H9 (cell line): ENCODE results near the gene STK11. TPM values are rescaled to one million over a fixed set of nuclear protein-coding genes. Genes with fewer than 3 reads are reported as not detected.

ENCODE experiments used
- DNase-seq: peaks from one replicate; pipeline ENCODE4 v3.0.0-alpha.2; 2017
- H2AFZ ChIP-seq: one replicate; pipeline ENCODE4 v1.6.1; 2013; ENCODE audit warnings: mild to moderate bottlenecking, low read length, control low read depth, moderate library complexity
- H2AK5ac ChIP-seq: 2 replicates; pipeline ENCODE4 v1.6.1; 2013; ENCODE audit warnings: low read length, control low read depth, mixed read lengths; ENCODE audit not compliant: insufficient read length
- H2BK120ac ChIP-seq: one replicate; pipeline ENCODE4 v1.6.1; 2013; ENCODE audit warnings: low read depth, mild to moderate bottlenecking, low read length, control low read depth, inconsistent platforms; ENCODE audit not compliant: poor library complexity, severe bottlenecking
- H2BK12ac ChIP-seq: 2 replicates; pipeline ENCODE4 v1.6.1; 2013; ENCODE audit warnings: low read length, control low read depth, mixed read lengths, low read depth; ENCODE audit not compliant: insufficient read length
- H2BK15ac ChIP-seq: 2 replicates; pipeline ENCODE4 v1.6.1; 2013; ENCODE audit warnings: low read depth, low read length, control low read depth
- H2BK20ac ChIP-seq: one replicate; pipeline ENCODE4 v1.6.1; 2013; ENCODE audit warnings: low read depth, mild to moderate bottlenecking, low read length, control low read depth, inconsistent platforms; ENCODE audit not compliant: poor library complexity, severe bottlenecking
- H2BK5ac ChIP-seq: 2 replicates; pipeline ENCODE4 v1.6.1; 2013; ENCODE audit warnings: low read length, control low read depth, mixed read lengths; ENCODE audit not compliant: insufficient read length
- H3K14ac ChIP-seq: 2 replicates; pipeline ENCODE4 v1.6.1; 2013; ENCODE audit warnings: low read length, control low read depth; ENCODE audit not compliant: insufficient read depth
- H3K18ac ChIP-seq: 2 replicates; pipeline ENCODE4 v1.6.1; 2013; ENCODE audit warnings: low read depth, mild to moderate bottlenecking, mixed read lengths, low read length, control low read depth; ENCODE audit not compliant: insufficient read length
- H3K23ac ChIP-seq: 2 replicates; pipeline ENCODE4 v1.6.1; 2013; ENCODE audit warnings: low read length, control low read depth, mixed read lengths, low read depth; ENCODE audit not compliant: insufficient read length
- H3K23me2 ChIP-seq: 2 replicates; pipeline ENCODE4 v1.6.1; 2013; ENCODE audit warnings: low read depth, mild to moderate bottlenecking, mixed read lengths, low read length, control low read depth; ENCODE audit not compliant: insufficient read length, poor library complexity, severe bottlenecking
- H3K27ac ChIP-seq: 2 replicates; pipeline ENCODE4 v1.5.1; 2013; ENCODE audit warnings: low read length, control low read depth, mixed read lengths, low read depth; ENCODE audit not compliant: insufficient read length
- H3K27me3 ChIP-seq: 2 replicates; pipeline ENCODE4 v1.6.1; 2013; ENCODE audit warnings: low read length, control low read depth, inconsistent platforms; ENCODE audit not compliant: insufficient read depth
- H3K4ac ChIP-seq: 2 replicates; pipeline ENCODE4 v1.6.1; 2013; ENCODE audit warnings: low read depth, mild to moderate bottlenecking, control low read depth, inconsistent platforms, low read length, moderate library complexity
- H3K4me1 ChIP-seq: 2 replicates; pipeline ENCODE4 v1.6.1; 2013; ENCODE audit warnings: low read length, control low read depth, inconsistent platforms; ENCODE audit not compliant: insufficient read depth
- H3K4me2 ChIP-seq: 2 replicates; pipeline ENCODE4 v1.6.1; 2013; ENCODE audit warnings: low read length, control low read depth, mixed read lengths; ENCODE audit not compliant: insufficient read length, insufficient read depth
- H3K56ac ChIP-seq: 2 replicates; pipeline ENCODE4 v1.6.1; 2013; ENCODE audit warnings: low read depth, mild to moderate bottlenecking, mixed read lengths, low read length, control low read depth; ENCODE audit not compliant: insufficient read length
- H3K79me1 ChIP-seq: 2 replicates; pipeline ENCODE4 v1.6.1; 2013; ENCODE audit warnings: low read depth, mild to moderate bottlenecking, moderate library complexity, low read length, control low read depth, inconsistent platforms; ENCODE audit not compliant: insufficient read depth, poor library complexity, severe bottlenecking
- H3K79me2 ChIP-seq: 2 replicates; pipeline ENCODE4 v1.6.1; 2013; ENCODE audit warnings: low read length, control low read depth, inconsistent platforms; ENCODE audit not compliant: insufficient read depth
- H3K9ac ChIP-seq: 2 replicates; pipeline ENCODE4 v1.6.1; 2013; ENCODE audit warnings: low read length, control low read depth, mixed read lengths; ENCODE audit not compliant: insufficient read length; ENCODE audit errors: extremely low read depth
- H3K9me3 ChIP-seq: one replicate; pipeline ENCODE4 v1.6.1; 2013; ENCODE audit warnings: low read depth, low read length, inconsistent platforms; ENCODE audit not compliant: control insufficient read depth
- H3T11ph ChIP-seq: one replicate; pipeline ENCODE4 v1.6.1; 2013; ENCODE audit warnings: mild to moderate bottlenecking, low read length, control low read depth, inconsistent platforms
- H4K20me1 ChIP-seq: one replicate; pipeline ENCODE4 v1.6.1; 2013; ENCODE audit not compliant: control insufficient read depth, insufficient read length, insufficient read depth
- H4K5ac ChIP-seq: 2 replicates; pipeline ENCODE4 v1.6.1; 2013; ENCODE audit warnings: low read depth, mild to moderate bottlenecking, mixed read lengths, low read length, control low read depth; ENCODE audit not compliant: insufficient read length
- H4K8ac ChIP-seq: replicated peaks from 2 replicates; pipeline ENCODE4 v1.6.1; 2013; ENCODE audit warnings: low read length, control low read depth, mixed read lengths, low read depth; ENCODE audit not compliant: insufficient read length
- H4K91ac ChIP-seq: 2 replicates; pipeline ENCODE4 v1.6.1; 2013; ENCODE audit warnings: low read depth, mild to moderate bottlenecking, moderate library complexity, mixed read lengths, low read length, control low read depth; ENCODE audit not compliant: insufficient read length
- H3K27ac Mint-ChIP-seq, 3 experiments: 2 replicates in 2 of 3; 3 replicates in 1 of 3; pipeline ENCODE4 v1.8.0; 2020 to 2021; ENCODE audit warnings: mixed read lengths in 3 of 3, mild to moderate bottlenecking in 1 of 3, moderate library complexity in 1 of 3
- H3K27me3 Mint-ChIP-seq: 2 replicates; pipeline ENCODE4 v1.8.0; 2021; ENCODE audit warnings: low read depth, mild to moderate bottlenecking, moderate library complexity, mixed read lengths
- H3K36me3 Mint-ChIP-seq, 3 experiments: 2 replicates in 2 of 3; 3 replicates in 1 of 3; pipeline ENCODE4 v1.8.0; 2020 to 2021; ENCODE audit warnings: low read depth in 3 of 3, mixed read lengths in 3 of 3; ENCODE audit not compliant: insufficient read depth in 1 of 3
- H3K4me1 Mint-ChIP-seq, 2 experiments: 2 replicates each; pipeline ENCODE4 v1.8.0; 2020; ENCODE audit warnings: mixed read lengths in 2 of 2
- H3K4me3 Mint-ChIP-seq, 2 experiments: 2 replicates in 1 of 2; 3 replicates in 1 of 2; pipeline ENCODE4 v1.8.0; 2020 to 2021; ENCODE audit warnings: mild to moderate bottlenecking in 2 of 2, mixed read lengths in 2 of 2, moderate library complexity in 1 of 2
- H3K9me3 Mint-ChIP-seq, 2 experiments: 2 replicates in 1 of 2; 3 replicates in 1 of 2; pipeline ENCODE4 v1.8.0; 2020; ENCODE audit warnings: mild to moderate bottlenecking in 2 of 2, mixed read lengths in 2 of 2, moderate library complexity in 1 of 2
- CTCF ChIP-seq: fragments of 200-600 bp; sonication (generic); conservative IDR thresholded peaks from 3 replicates; pipeline ENCODE4 v1.8.0; 2021; ENCODE audit warnings: antibody characterized with exemption, mild to moderate bottlenecking
- WGBS: extraction: QIAGEN DNeasy Blood & Tissue Kit; methylation state at CpG from one replicate; pipeline ENCODE4 v1.1.7; 2013; ENCODE audit warnings: missing lambda C conversion rate, low lambda C conversion rate, mixed read lengths; ENCODE audit not compliant: insufficient read length; ENCODE audit errors: extremely low coverage; 5-methylcytosine and 5-hydroxymethylcytosine counted together
- total RNA-seq: library from RNA; stranded (reverse); gene quantifications from 2 replicates; pipeline ENCODE4 v1.2.1, GENCODE V29; 2021

STK11 gene
- total RNA-seq, 1 experiment from 2014 or later: 74.3 TPM

- Histone ChIP-seq H3K9ac (no peak overlapping the region), H3K4ac (no peak overlapping the region), H4K20me1 (no peaks in the 10 kb centered on the region), H3K56ac (no peak overlapping the region), H4K91ac (no peak overlapping the region), H2BK12ac (no peak overlapping the region), H3K79me2 (no peaks in the 10 kb centered on the region; the same call in 1 of the 2 replicates), H2AFZ (no peak overlapping the region), H2BK120ac (no peak overlapping the region), H4K5ac (no peak overlapping the region), H3K4me2 (no peak overlapping the region), H3K4me1 (no peaks in the 10 kb centered on the region), H3K79me1 (no peaks in the 10 kb centered on the region), H3T11ph (no peak overlapping the region), H3K27ac (no peak overlapping the region), H2BK5ac (no peak overlapping the region), H3K14ac (no peak overlapping the region), H2BK20ac (no peak overlapping the region), H3K18ac (no peak overlapping the region), H2BK15ac (no peak overlapping the region), H3K23me2 (peaks cover 3% of the 10 kb centered on the region), H3K23ac (no peak overlapping the region), H3K9me3 (no peaks in the 10 kb centered on the region), H2AK5ac (no peak overlapping the region), H3K27me3 (no peaks in the 10 kb centered on the region), H4K8ac (no peak overlapping the region)
- H3K4me1 Mint-ChIP-seq: peaks cover 8 to 20% of the 10 kb centered on the region in 2 experiments
- TF ChIP-seq CTCF: peak; percentile 95
- H3K27me3 Mint-ChIP-seq: no peaks in the 10 kb centered on the region; the same call in 1 of the 2 replicates
- peak; percentile 90 for DNase-seq
- peaks cover 0 to 2% (median 0%) of the 10 kb centered on the region in 3 experiments; a peak in 2 of 7 replicates for H3K36me3 Mint-ChIP-seq
- peak overlapping the region; percentile 85 to 92; a peak in 4 of 5 replicates for H3K4me3 Mint-ChIP-seq
- H3K9me3 Mint-ChIP-seq: no peaks in the 10 kb centered on the region; a peak in 1 of 5 replicates
- H3K27ac Mint-ChIP-seq: peak overlapping the region; percentile 89 to 94 (median 92); a peak in 6 of 7 replicates
- no CpG with 5 or more reads among the region's 33 CpGs for WGBS
Observed at GRCh38 chr19:1243768-1244692, 38.5 kb downstream of the STK11 start.
